ENCODE measurements around the gene NUP214. TPM values are rescaled to one million over a fixed set of nuclear protein-coding genes. Genes with fewer than 3 reads are reported as not detected.

NUP214 gene
- total RNA-seq, 1 experiment from 2014 or later: 35.5 TPM

DNA sequence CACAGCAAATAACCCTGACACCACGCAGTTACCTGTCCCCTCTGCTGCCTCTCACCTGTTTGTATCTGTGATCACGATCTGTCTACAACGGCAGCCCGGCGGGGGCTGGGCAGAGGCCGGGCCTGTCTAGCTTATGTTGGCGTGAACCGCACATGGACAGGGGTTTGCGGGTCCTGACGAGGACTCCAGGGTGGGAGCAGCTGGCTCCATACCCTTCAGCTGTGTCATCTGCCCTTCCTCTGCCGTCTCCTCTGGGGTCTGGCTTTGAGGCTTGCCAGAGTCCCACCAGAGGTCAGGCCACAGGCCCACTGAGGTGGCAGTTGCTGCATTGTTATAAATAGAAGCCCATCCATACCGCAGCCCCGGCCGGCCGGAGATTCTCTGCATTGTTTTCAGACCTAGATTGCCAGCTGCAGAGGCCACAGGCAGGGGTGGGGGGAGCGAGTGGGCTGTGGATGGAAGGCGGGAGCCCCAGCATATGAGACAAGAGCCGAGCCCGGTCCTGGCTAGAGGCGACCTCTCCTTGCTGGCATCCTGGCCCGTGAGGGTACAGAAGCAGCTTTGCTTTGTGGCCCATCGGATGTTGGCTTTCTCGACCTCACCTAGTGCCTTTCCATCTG, 113.1 kb downstream of the NUP214 start:
- intact Hi-C loops (cut with micrococcal nuclease): no loop called here
- no peaks in the 10 kb centered on the region for H3K79me2 ChIP-seq (ENCODE audit: insufficient read depth, low read length)
- DNase-seq (ENCODE audit: low read depth, low spot score): no peak
- H3K9ac ChIP-seq (ENCODE audit: low read length): no peak overlapping the region
- H3K4me2 ChIP-seq (ENCODE audit: low read length): no peak overlapping the region
- H3K27me3 ChIP-seq (ENCODE audit: insufficient read depth, low read length): no peaks in the 10 kb centered on the region
- no peak for ATAC-seq
- CTCF ChIA-PET: no interaction called here
- H3K4me1 ChIP-seq (ENCODE audit: control insufficient read depth in 1 of 2, insufficient read depth in 2 of 2, low read length in 2 of 2): 0 out of 4 replicates have a peak, but pooled peaks cover 0 to 3% of the 10 kb centered on the region in 2 experiments
- H3K9me3 ChIP-seq (ENCODE audit: control insufficient read depth in 1 of 2, insufficient read depth in 1 of 2, low read depth in 1 of 2, low read length in 2 of 2): no peaks in the 10 kb centered on the region
- H3K4me3 ChIP-seq (replicated peaks in 1 of 2; ENCODE audit: low read depth in 1 of 2, low read length in 2 of 2): no peak overlapping the region
- POLR2A ChIA-PET: no interaction called here
- no TSS peak for BruUV-seq (replicated peaks)
- no peaks in the 10 kb centered on the region for H4K20me1 ChIP-seq (ENCODE audit: insufficient read depth)
- H3K36me3 ChIP-seq (ENCODE audit: control insufficient read depth in 1 of 2, insufficient read depth in 2 of 2, low read length in 2 of 2): peaks cover 3 to 6% of the 10 kb centered on the region in 2 experiments; a peak in 3 of 4 replicates
- RAD21 ChIA-PET (ENCODE audit: low non-redundant PET in 1 of 2, low total read pairs in 2 of 2, uncharacterized antibody in 2 of 2, unreplicated experiment in 2 of 2): no interaction called here
- TF ChIP-seq ZNF274 (IDR thresholded peaks at IDR 0.05; ENCODE audit: low read depth, low read length) (no peak), FOSL1 (IDR thresholded peaks at IDR 0.05; ENCODE audit: low read depth) (no peak), CBX3 (IDR thresholded peaks at IDR 0.05; ENCODE audit: low read depth) (no peak)
- no peak overlapping the region for H2AFZ ChIP-seq (ENCODE audit: low read depth, low read length, poor library complexity, severe bottlenecking)
- no peak overlapping the region for H3K27ac ChIP-seq (ENCODE audit: low read depth, low read length)
- H3K9me2 ChIP-seq (ENCODE audit: insufficient read depth): no peaks in the 10 kb centered on the region

DNA sequence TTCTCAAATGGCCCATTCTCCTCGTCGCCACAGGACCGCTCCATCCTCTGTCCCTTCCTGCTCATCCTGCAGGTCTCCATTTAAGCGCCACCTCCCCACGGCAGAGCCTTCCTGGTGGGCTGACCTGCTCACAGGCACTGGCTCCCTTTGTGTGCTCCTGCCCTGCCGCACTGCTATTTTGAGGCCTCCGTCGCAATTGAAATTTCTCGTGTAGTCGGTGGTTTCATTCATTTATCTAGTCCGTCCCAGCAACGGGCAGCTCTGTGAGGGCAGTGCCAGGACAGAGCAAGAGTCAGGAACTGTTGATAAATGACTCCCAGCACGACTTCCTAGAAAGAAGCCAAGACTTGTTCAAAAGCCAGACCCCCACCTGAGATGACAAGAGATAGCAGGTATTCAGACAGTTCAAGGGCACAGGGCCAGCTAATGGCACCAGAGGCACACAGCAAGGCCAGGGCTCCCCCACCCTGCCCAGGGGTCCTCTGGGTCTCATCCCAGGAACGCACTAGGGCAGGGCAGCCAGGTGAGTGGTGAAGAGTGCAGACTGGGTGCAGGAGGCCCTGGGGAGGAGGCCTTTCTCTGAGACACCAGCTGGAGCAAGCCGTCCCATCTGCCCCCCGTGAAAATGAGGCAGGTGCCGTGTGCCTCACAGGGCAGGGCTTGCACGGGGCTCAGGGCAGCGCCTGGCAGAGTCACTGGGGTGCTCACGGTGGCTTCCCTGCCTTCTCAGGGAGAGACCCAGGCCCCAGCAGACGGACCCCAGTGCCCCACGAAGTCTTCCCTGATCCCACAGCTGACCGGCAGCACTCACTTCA, 114.0 kb downstream of the NUP214 start:
- Histone ChIP-seq H4K20me1 (ENCODE audit: insufficient read depth) (no peaks in the 10 kb centered on the region), H3K9me3 (ENCODE audit: control insufficient read depth in 1 of 2, insufficient read depth in 1 of 2, low read depth in 1 of 2, low read length in 2 of 2) (no peaks in the 10 kb centered on the region), H3K36me3 (ENCODE audit: control insufficient read depth in 1 of 2, insufficient read depth in 2 of 2, low read length in 2 of 2) (no peaks in the 10 kb centered on the region), H3K4me3 (replicated peaks in 1 of 2; ENCODE audit: low read depth in 1 of 2, low read length in 2 of 2) (no peak overlapping the region), H3K4me1 (ENCODE audit: control insufficient read depth in 1 of 2, insufficient read depth in 2 of 2, low read length in 2 of 2) (0 out of 4 replicates have a peak, but pooled peaks cover 0 to 3% of the 10 kb centered on the region in 2 experiments), H3K4me2 (ENCODE audit: low read length) (no peak overlapping the region), H3K9me2 (ENCODE audit: insufficient read depth) (no peaks in the 10 kb centered on the region), H3K79me2 (ENCODE audit: insufficient read depth, low read length) (no peaks in the 10 kb centered on the region), H3K27me3 (ENCODE audit: insufficient read depth, low read length) (no peaks in the 10 kb centered on the region), H3K27ac (ENCODE audit: low read depth, low read length) (no peak overlapping the region), H3K9ac (ENCODE audit: low read length) (no peak overlapping the region), H2AFZ (ENCODE audit: low read depth, low read length, poor library complexity, severe bottlenecking) (no peak overlapping the region)
- RAD21 ChIA-PET (ENCODE audit: low non-redundant PET in 1 of 2, low total read pairs in 2 of 2, uncharacterized antibody in 2 of 2, unreplicated experiment in 2 of 2): no interaction called here
- intact Hi-C loops (cut with micrococcal nuclease): no loop called here
- BruUV-seq (replicated peaks): no TSS peak
- no peak for DNase-seq (ENCODE audit: low read depth, low spot score)
- POLR2A ChIA-PET: no interaction called here
- ATAC-seq: no peak
- CTCF ChIA-PET: no interaction called here
- TF ChIP-seq EGR1 (IDR thresholded peaks at IDR 0.05; ENCODE audit: low read depth): no peak
- TF ChIP-seq, protein P1, sequence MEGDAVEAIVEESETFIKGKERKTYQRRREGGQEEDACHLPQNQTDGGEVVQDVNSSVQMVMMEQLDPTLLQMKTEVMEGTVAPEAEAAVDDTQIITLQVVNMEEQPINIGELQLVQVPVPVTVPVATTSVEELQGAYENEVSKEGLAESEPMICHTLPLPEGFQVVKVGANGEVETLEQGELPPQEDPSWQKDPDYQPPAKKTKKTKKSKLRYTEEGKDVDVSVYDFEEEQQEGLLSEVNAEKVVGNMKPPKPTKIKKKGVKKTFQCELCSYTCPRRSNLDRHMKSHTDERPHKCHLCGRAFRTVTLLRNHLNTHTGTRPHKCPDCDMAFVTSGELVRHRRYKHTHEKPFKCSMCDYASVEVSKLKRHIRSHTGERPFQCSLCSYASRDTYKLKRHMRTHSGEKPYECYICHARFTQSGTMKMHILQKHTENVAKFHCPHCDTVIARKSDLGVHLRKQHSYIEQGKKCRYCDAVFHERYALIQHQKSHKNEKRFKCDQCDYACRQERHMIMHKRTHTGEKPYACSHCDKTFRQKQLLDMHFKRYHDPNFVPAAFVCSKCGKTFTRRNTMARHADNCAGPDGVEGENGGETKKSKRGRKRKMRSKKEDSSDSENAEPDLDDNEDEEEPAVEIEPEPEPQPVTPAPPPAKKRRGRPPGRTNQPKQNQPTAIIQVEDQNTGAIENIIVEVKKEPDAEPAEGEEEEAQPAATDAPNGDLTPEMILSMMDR (IDR thresholded peaks at IDR 0.05 in 2 of 3, conservative IDR thresholded peaks at IDR 0.05 in 1 of 3; ENCODE audit: borderline replicate concordance in 1 of 3, insufficient read depth in 1 of 3, low read depth in 2 of 3, low read length in 2 of 3): no peak
- no peak for TF ChIP-seq SRF (IDR thresholded peaks at IDR 0.05; ENCODE audit: low read depth)
- no peak for TF ChIP-seq EZH2phosphoT487 (IDR thresholded peaks at IDR 0.05; ENCODE audit: borderline replicate concordance)
- TF ChIP-seq, protein P2, sequence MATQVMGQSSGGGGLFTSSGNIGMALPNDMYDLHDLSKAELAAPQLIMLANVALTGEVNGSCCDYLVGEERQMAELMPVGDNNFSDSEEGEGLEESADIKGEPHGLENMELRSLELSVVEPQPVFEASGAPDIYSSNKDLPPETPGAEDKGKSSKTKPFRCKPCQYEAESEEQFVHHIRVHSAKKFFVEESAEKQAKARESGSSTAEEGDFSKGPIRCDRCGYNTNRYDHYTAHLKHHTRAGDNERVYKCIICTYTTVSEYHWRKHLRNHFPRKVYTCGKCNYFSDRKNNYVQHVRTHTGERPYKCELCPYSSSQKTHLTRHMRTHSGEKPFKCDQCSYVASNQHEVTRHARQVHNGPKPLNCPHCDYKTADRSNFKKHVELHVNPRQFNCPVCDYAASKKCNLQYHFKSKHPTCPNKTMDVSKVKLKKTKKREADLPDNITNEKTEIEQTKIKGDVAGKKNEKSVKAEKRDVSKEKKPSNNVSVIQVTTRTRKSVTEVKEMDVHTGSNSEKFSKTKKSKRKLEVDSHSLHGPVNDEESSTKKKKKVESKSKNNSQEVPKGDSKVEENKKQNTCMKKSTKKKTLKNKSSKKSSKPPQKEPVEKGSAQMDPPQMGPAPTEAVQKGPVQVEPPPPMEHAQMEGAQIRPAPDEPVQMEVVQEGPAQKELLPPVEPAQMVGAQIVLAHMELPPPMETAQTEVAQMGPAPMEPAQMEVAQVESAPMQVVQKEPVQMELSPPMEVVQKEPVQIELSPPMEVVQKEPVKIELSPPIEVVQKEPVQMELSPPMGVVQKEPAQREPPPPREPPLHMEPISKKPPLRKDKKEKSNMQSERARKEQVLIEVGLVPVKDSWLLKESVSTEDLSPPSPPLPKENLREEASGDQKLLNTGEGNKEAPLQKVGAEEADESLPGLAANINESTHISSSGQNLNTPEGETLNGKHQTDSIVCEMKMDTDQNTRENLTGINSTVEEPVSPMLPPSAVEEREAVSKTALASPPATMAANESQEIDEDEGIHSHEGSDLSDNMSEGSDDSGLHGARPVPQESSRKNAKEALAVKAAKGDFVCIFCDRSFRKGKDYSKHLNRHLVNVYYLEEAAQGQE (IDR thresholded peaks at IDR 0.05; ENCODE audit: low read depth): no peak
- no peak for TF ChIP-seq FOSL1 (IDR thresholded peaks at IDR 0.05; ENCODE audit: low read depth)
- no peak for TF ChIP-seq POLR2A (IDR thresholded peaks at IDR 0.05; ENCODE audit: borderline replicate concordance, extremely low read depth, insufficient read depth, insufficient read length)
- no peak for TF ChIP-seq CEBPB (IDR thresholded peaks at IDR 0.05; ENCODE audit: low read depth)
- no peak for TF ChIP-seq YY1 (IDR thresholded peaks at IDR 0.05; ENCODE audit: extremely low read depth, insufficient replicate concordance, low read depth, low read length)
- TF ChIP-seq, protein P3, sequence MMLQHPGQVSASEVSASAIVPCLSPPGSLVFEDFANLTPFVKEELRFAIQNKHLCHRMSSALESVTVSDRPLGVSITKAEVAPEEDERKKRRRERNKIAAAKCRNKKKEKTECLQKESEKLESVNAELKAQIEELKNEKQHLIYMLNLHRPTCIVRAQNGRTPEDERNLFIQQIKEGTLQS (IDR thresholded peaks at IDR 0.05): no peak
